Measurements from ENCODE around the gene MANSC4. TPM values are rescaled to one million over a fixed set of nuclear protein-coding genes. Genes with fewer than 3 reads are reported as not detected.

MANSC4 gene
- total and polyA plus RNA-seq, 4 donors: not detected

GRCh38 chr12:27823038-27823437, 43.0 kb upstream of the MANSC4 start:
- Histone ChIP-seq H3K4me3 (ENCODE audit: low read depth in 1 of 3, low read length in 3 of 3) (no peak overlapping the region), H3K27me3 (ENCODE audit: control insufficient read depth in 4 of 4, insufficient read depth in 4 of 4, low read length in 3 of 4) (no peaks in the 10 kb centered on the region), H3K9me3 (ENCODE audit: control insufficient read depth in 4 of 4, low read length in 3 of 4) (no peaks in the 10 kb centered on the region), H3K27ac (ENCODE audit: low read depth in 1 of 2, low read length in 2 of 2) (no peak overlapping the region), H3K36me3 (ENCODE audit: control insufficient read depth in 4 of 4, insufficient read depth in 3 of 4, low read depth in 1 of 4, low read length in 3 of 4) (no peaks in the 10 kb centered on the region), H3K4me1 (ENCODE audit: control insufficient read depth in 4 of 4, insufficient read depth in 4 of 4, low read length in 3 of 4) (peaks cover 0 to 3% (median 1%) of the 10 kb centered on the region in 4 donors), H3K9ac (ENCODE audit: low read depth in 1 of 2, low read length in 2 of 2) (no peak overlapping the region)
- 90% methylated on average over 5 of the region's 5 CpGs for WGBS
- TF ChIP-seq NR2F2 (IDR thresholded peaks at IDR 0.05) (no peak), SP1 (IDR thresholded peaks at IDR 0.05) (no peak), HNF4A (conservative IDR thresholded peaks at IDR 0.05) (no peak), EGR1 (IDR thresholded peaks at IDR 0.05; ENCODE audit: low read depth in 2 of 2) (no peak), CTCF (IDR thresholded peaks at IDR 0.05; ENCODE audit: low read depth, low read length, missing input control) (no peak), ATF3 (IDR thresholded peaks at IDR 0.05) (no peak), RXRA (IDR thresholded peaks at IDR 0.05) (no peak), FOXA2 (IDR thresholded peaks at IDR 0.05) (no peak), FOXA1 (IDR thresholded peaks at IDR 0.05) (no peak)
- no peak for DNase-seq (ENCODE audit: low spot score)

GRCh38 chr12:27822076-27822712, 42.2 kb upstream of the MANSC4 start:
- Histone ChIP-seq H3K4me3 (ENCODE audit: low read depth in 1 of 3, low read length in 3 of 3) (no peak overlapping the region), H3K9ac (ENCODE audit: low read depth in 1 of 2, low read length in 2 of 2) (no peak overlapping the region), H3K27me3 (ENCODE audit: control insufficient read depth in 4 of 4, insufficient read depth in 4 of 4, low read length in 3 of 4) (no peaks in the 10 kb centered on the region), H3K27ac (ENCODE audit: low read depth in 1 of 2, low read length in 2 of 2) (no peak overlapping the region), H3K36me3 (ENCODE audit: control insufficient read depth in 4 of 4, insufficient read depth in 3 of 4, low read depth in 1 of 4, low read length in 3 of 4) (no peaks in the 10 kb centered on the region), H3K9me3 (ENCODE audit: control insufficient read depth in 4 of 4, low read length in 3 of 4) (no peaks in the 10 kb centered on the region), H3K4me1 (ENCODE audit: control insufficient read depth in 4 of 4, insufficient read depth in 4 of 4, low read length in 3 of 4) (peaks cover 0 to 3% (median 1%) of the 10 kb centered on the region in 4 donors)
- TF ChIP-seq EGR1 (IDR thresholded peaks at IDR 0.05; ENCODE audit: low read depth in 2 of 2) (no peak), REST (IDR thresholded peaks at IDR 0.05) (no peak), FOXA2 (IDR thresholded peaks at IDR 0.05) (no peak), HNF4G (IDR thresholded peaks at IDR 0.05) (no peak), NR2F2 (IDR thresholded peaks at IDR 0.05) (no peak), CTCF (IDR thresholded peaks at IDR 0.05; ENCODE audit: low read depth, low read length, missing input control) (no peak), MAX (IDR thresholded peaks at IDR 0.05) (no peak), RXRA (IDR thresholded peaks at IDR 0.05) (no peak), ATF3 (IDR thresholded peaks at IDR 0.05) (no peak), TAF1 (conservative IDR thresholded peaks at IDR 0.05) (no peak), RAD21 (IDR thresholded peaks at IDR 0.05) (no peak), YY1 (IDR thresholded peaks at IDR 0.05) (no peak), GABPA (IDR thresholded peaks at IDR 0.05 in 1 of 2, conservative IDR thresholded peaks at IDR 0.05 in 1 of 2) (no peak), ZBTB33 (IDR thresholded peaks at IDR 0.05) (no peak), FOXA1 (IDR thresholded peaks at IDR 0.05) (no peak)
- WGBS: 76% methylated on average over 9 of the region's 9 CpGs
- no peak for DNase-seq (ENCODE audit: low spot score)
